ENCODE data around the gene GBE1. TPM values are rescaled to one million over a fixed set of nuclear protein-coding genes. Genes with fewer than 3 reads are reported as not detected.

The GBE1 gene
- total and polyA plus RNA-seq, 10 of the 15 experiments (the other 5 are each of a cell fraction or from before 2014, with no cell fraction given), result 21.4 to 62.2 (median 41.5) TPM

GRCh38 chr3:81764665-81765064, 3.2 kb upstream of the GBE1 start (continued):
- no peak for TF ChIP-seq SREBF1 (IDR thresholded peaks at IDR 0.05; ENCODE audit: low read length)
- no peak for TF ChIP-seq POLR2AphosphoS5 (IDR thresholded peaks at IDR 0.05; ENCODE audit: low read length)
- no peak for TF ChIP-seq TCF3 (IDR thresholded peaks at IDR 0.05; ENCODE audit: borderline replicate concordance, insufficient read depth, low read depth, low read length)

GRCh38 chr3:81764002-81764401, 2.6 kb upstream of the GBE1 start:
- Histone ChIP-seq H2AFZ (ENCODE audit: control insufficient read depth, low read depth, low read length) (no peak overlapping the region), H3K9ac (ENCODE audit: control insufficient read depth, insufficient read depth, low read length) (no peak overlapping the region), H3K4me1 (ENCODE audit: control insufficient read depth, insufficient read depth, low read length) (peaks cover 9% of the 10 kb centered on the region), H3K4me3 (no peak overlapping the region), H3K27ac (ENCODE audit: control insufficient read depth, insufficient read depth) (no peak overlapping the region), H3K79me2 (ENCODE audit: control insufficient read depth, insufficient read depth, low read length) (peaks cover 20% of the 10 kb centered on the region), H3K9me3 (replicated peaks; ENCODE audit: control insufficient read depth, insufficient read depth, low read length) (peaks cover 8% of the 10 kb centered on the region), H3K27me3 (replicated peaks in 1 of 2; ENCODE audit: control insufficient read depth in 2 of 2, insufficient read depth in 2 of 2, low read length in 1 of 2) (no peaks in the 10 kb centered on the region), H3K4me2 (ENCODE audit: control insufficient read depth, insufficient read depth) (no peak overlapping the region), H4K20me1 (ENCODE audit: control insufficient read depth, insufficient read depth) (no peaks in the 10 kb centered on the region), H3K36me3 (ENCODE audit: control insufficient read depth in 2 of 2, insufficient read depth in 2 of 2, low read length in 1 of 2) (0 out of 4 replicates have a peak, but pooled peaks cover 0 to 2% of the 10 kb centered on the region in 2 experiments)
- DNase-seq (ENCODE audit: low read depth, low spot score) (no peak), ATAC-seq (no peak), FAIRE-seq (no peak)
- BruUV-seq (replicated peaks), result no TSS peak
- RAD21 ChIA-PET (ENCODE audit: unreplicated experiment), result interaction anchor here (0.6 kb wide), 1 partner anchor 53 kb away, joined by 4 read pairs; no protein-coding TSS in a partner anchor
- no peak for TF ChIP-seq NFYA (IDR thresholded peaks at IDR 0.05; ENCODE audit: borderline replicate concordance, low read depth, low read length)
- no peak for TF ChIP-seq TCF7 (IDR thresholded peaks at IDR 0.05; ENCODE audit: borderline replicate concordance)
- no peak for TF ChIP-seq CBX5 (IDR thresholded peaks at IDR 0.05; ENCODE audit: low read depth)
- no peak for TF ChIP-seq RAD21 (IDR thresholded peaks at IDR 0.05; ENCODE audit: insufficient read depth, low read depth, low read length)
- TF ChIP-seq SUPT20H (IDR thresholded peaks at IDR 0.05; ENCODE audit: borderline replicate concordance, control insufficient read depth, low read depth, low read length), result no peak
- TF ChIP-seq DPF2 (IDR thresholded peaks at IDR 0.05), result no peak
- TF ChIP-seq TAF1 (IDR thresholded peaks at IDR 0.05; ENCODE audit: borderline replicate concordance, low read depth, low read length), result no peak
- no peak for TF ChIP-seq POLR2AphosphoS2 (IDR thresholded peaks at IDR 0.05; ENCODE audit: low read depth, low read length)
- TF ChIP-seq TCF12 (IDR thresholded peaks at IDR 0.05; ENCODE audit: low read depth, low read length), result no peak
- TF ChIP-seq ATF7 (IDR thresholded peaks at IDR 0.05; ENCODE audit: low read depth), result no peak
- intact Hi-C loops (cut with micrococcal nuclease; ENCODE audit: unreplicated experiment) (loop anchor here (5.0 to 10.0 kb wide), 3 partner anchors 148 to 531 kb away; no protein-coding TSS in a partner anchor), in situ Hi-C loops (cut with MboI) (no loop called here)
- SMC1A ChIA-PET (ENCODE audit: uncharacterized antibody, unreplicated experiment), result interaction anchor here (1.3 to 3.3 kb wide), 5 partner anchors 9 to 54 kb away, joined by 3 to 23 read pairs (median 4); no protein-coding TSS in a partner anchor
- POLR2A ChIA-PET, result interaction anchor here (2.9 kb wide), 1 partner anchor 53 kb away, joined by 20 read pairs; no protein-coding TSS in a partner anchor
- CTCF ChIA-PET, result interaction anchor here (0.6 to 2.0 kb wide), 3 partner anchors 10 to 1137 kb away, joined by 3 to 9 read pairs (median 4); no protein-coding TSS in a partner anchor
- 92% methylated on average over 7 of the region's 7 CpGs for WGBS (ENCODE audit: insufficient coverage, insufficient replicate concordance, low lambda C conversion rate, missing lambda C conversion rate)
